Measurements from ENCODE around the gene RRBP1. TPM values are rescaled to one million over a fixed set of nuclear protein-coding genes. Genes with fewer than 3 reads are reported as not detected.

Gene RRBP1
- total RNA-seq, 2 donors from 2014 or later = 402 to 509 TPM

DNA sequence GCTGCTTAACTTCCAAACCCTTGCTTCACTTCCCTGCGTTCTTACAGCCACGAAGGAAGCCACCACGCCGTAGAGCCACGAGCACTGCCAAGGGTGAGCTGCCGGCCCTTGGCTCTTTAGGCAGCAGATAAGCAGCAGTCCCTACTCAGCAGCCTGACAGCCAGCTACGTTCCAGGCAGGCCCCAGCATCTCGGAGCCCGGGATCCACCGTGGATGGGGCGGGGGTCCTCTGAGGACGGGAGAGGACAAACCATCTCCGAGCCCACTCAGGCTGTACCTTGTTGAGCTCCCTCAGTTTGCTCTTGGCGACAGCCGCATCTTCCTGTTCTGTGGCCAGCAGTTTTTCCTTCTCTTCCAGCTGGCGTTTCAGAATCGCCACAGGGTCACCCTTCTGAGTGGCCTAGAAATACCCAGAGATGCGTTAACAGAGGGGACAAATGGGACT, 40.5 kb downstream of the RRBP1 start:
- TF ChIP-seq, protein P1, sequence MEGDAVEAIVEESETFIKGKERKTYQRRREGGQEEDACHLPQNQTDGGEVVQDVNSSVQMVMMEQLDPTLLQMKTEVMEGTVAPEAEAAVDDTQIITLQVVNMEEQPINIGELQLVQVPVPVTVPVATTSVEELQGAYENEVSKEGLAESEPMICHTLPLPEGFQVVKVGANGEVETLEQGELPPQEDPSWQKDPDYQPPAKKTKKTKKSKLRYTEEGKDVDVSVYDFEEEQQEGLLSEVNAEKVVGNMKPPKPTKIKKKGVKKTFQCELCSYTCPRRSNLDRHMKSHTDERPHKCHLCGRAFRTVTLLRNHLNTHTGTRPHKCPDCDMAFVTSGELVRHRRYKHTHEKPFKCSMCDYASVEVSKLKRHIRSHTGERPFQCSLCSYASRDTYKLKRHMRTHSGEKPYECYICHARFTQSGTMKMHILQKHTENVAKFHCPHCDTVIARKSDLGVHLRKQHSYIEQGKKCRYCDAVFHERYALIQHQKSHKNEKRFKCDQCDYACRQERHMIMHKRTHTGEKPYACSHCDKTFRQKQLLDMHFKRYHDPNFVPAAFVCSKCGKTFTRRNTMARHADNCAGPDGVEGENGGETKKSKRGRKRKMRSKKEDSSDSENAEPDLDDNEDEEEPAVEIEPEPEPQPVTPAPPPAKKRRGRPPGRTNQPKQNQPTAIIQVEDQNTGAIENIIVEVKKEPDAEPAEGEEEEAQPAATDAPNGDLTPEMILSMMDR (IDR thresholded peaks at IDR 0.05) = no peak
- no peak overlapping the region for H3K4me3 ChIP-seq
- no peak overlapping the region for H3K9ac ChIP-seq (ENCODE audit: low read depth in 2 of 2, low read length in 2 of 2)
- H3K4me1 ChIP-seq = peaks cover 3% of the 10 kb centered on the region
- no peak for DNase-seq
- H3K36me3 ChIP-seq = peaks cover 34% of the 10 kb centered on the region
- H3K27me3 ChIP-seq = no peaks in the 10 kb centered on the region
- intact Hi-C loops (cut with DNase I) = no loop called here
- H3K9me3 ChIP-seq = no peaks in the 10 kb centered on the region
- H3K27ac ChIP-seq = no peak overlapping the region

DNA sequence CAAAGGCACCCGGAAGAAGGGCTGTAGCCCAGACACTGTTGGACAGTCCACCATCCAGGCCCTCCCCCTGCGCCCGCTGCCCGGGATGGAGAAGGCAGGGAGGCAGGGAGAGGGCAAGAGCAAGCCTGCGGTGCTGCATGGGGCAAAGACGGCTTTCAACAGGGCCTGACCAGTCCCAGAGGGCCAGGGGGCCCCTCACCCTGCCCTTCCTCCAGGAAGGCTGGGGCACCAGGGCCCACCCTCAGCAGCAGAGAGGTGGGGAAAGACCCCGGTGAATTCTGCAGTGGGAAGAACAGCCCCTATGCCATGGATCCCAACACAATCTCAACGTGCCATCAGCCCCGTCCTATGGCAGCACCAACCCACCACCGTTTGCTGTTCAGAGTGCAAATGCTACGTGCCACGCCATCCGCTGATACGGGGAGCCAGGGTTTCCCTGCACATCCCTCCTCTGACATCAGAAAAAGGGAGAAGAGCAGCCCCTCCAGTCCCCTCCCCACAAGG, 41.1 kb downstream of the RRBP1 start:
- Histone ChIP-seq H3K27me3 (no peaks in the 10 kb centered on the region), H3K4me3 (no peak overlapping the region), H3K27ac (no peak overlapping the region), H3K4me1 (peaks cover 3% of the 10 kb centered on the region), H3K36me3 (peaks cover 41% of the 10 kb centered on the region), H3K9me3 (no peaks in the 10 kb centered on the region), H3K9ac (ENCODE audit: low read depth in 2 of 2, low read length in 2 of 2) (no peak overlapping the region)
- TF ChIP-seq, protein P1 (IDR thresholded peaks at IDR 0.05) = no peak
- DNase-seq = no peak
- intact Hi-C loops (cut with DNase I) = no loop called here

DNA sequence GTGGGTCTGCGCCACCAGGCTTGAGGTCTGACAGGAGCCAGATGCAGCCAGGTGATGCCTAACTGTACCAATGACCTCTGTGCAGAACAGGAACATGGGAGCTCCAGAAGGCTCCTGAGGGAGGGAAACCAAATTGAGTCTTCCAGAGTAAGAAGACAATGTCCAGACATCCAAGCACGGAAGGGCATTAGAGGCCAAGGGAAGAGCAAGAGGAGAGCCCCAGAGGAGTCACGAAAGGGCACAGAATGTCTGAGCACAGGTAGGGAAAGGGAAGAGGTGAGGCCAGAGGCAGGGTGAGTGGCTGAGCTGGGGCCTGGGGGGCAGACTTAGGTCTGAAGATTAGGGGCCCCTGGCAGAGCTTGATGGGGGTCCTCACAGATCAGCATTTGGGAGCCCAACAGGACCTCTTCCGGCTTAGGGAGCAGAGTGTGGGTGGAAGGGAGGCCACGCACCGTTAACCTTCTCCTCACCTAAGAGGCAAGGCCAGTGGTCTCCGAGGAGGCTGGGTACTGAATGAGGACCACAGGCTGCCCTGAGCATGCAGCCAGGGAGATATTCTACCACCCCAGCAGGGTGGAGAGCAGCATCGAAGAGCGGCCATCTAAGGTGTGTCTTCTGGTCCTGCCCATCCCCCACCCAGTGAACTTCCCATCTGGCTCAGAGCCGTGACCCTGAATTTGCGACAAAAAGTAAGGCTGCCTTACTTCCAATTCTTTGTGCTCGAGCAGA, 41.7 kb downstream of the RRBP1 start:
- DNase-seq = no peak
- no peak overlapping the region for H3K4me3 ChIP-seq
- no peaks in the 10 kb centered on the region for H3K9me3 ChIP-seq
- H3K9ac ChIP-seq (ENCODE audit: low read depth in 2 of 2, low read length in 2 of 2) = no peak overlapping the region
- intact Hi-C loops (cut with DNase I) = no loop called here
- peaks cover 43% of the 10 kb centered on the region for H3K36me3 ChIP-seq
- no peaks in the 10 kb centered on the region for H3K27me3 ChIP-seq
- TF ChIP-seq, protein P1 (IDR thresholded peaks at IDR 0.05) = no peak
- H3K4me1 ChIP-seq = peaks cover 3% of the 10 kb centered on the region
- H3K27ac ChIP-seq = no peak overlapping the region

DNA sequence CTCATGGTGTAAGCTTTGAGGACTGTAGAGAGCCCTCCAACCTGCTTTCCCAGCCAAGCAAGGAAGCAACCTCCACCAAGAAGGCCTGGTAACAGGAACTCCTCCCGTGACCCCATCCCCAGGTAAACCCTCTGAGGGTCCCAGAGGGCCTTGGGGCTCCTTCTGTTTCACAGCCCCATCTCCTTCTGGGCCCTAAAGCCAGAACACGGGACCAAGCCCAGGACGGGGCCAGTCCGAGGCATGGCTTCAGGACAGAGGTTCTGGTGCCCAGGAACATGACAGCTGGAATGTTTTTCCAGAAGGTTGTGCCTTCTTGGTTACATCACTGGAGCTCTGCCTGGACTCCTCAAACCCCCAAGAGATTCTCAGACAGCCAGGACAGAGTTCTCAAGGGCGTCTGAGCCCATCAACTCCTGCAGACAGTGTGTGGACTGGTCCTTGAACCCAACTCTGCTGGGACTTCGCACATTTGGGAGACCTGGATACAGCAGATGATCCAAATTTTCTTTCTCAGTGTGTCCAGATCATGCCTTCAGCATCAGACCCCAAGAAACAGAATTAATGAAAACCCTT, 43.1 kb downstream of the RRBP1 start:
- Histone ChIP-seq H3K27ac (no peak overlapping the region), H3K9ac (ENCODE audit: low read depth in 2 of 2, low read length in 2 of 2) (no peak overlapping the region), H3K27me3 (no peaks in the 10 kb centered on the region), H3K4me3 (no peak overlapping the region), H3K36me3 (peaks cover 44% of the 10 kb centered on the region), H3K4me1 (no peaks in the 10 kb centered on the region), H3K9me3 (no peaks in the 10 kb centered on the region)
- no peak for DNase-seq
- intact Hi-C loops (cut with DNase I) = no loop called here
- TF ChIP-seq, protein P1 (IDR thresholded peaks at IDR 0.05) = no peak

DNA sequence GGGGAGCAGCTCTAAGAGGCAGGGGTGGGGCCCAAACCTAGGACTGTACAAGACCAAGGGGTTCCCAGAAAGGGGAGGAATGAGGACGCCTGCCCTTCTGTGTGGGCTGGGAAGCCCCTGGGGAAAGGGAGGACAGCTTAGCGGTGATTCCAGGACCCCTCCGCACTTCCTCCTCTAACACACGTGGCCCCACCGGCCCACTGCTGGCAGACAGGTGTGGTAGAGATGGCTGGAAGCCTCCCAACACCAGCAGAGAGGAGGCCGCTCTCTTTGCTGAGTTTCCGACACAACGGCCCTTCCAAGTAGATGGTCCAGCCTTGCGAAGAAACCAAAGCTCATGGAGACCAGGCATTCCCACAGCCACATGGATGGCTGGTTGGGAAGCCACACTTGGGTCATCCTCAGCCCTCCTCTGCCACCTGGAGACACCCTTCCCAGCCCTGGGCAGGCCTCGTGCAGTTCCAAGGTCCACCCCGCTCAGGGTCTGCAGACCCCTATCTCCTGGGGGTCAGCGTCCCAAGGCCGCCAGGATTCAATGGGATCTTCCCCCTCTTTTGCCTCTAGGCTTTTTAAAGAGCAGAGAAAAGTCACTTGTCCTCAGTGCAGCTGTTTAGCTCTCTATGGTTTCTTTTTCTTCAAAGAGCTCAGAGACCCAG, 43.9 kb downstream of the RRBP1 start:
- intact Hi-C loops (cut with DNase I) = no loop called here
- peaks cover 52% of the 10 kb centered on the region for H3K36me3 ChIP-seq
- H3K9me3 ChIP-seq = no peaks in the 10 kb centered on the region
- no peak for DNase-seq
- H3K27ac ChIP-seq = no peak overlapping the region
- no peaks in the 10 kb centered on the region for H3K27me3 ChIP-seq
- no peaks in the 10 kb centered on the region for H3K4me1 ChIP-seq
- H3K9ac ChIP-seq (ENCODE audit: low read depth in 2 of 2, low read length in 2 of 2) = no peak overlapping the region
- TF ChIP-seq, protein P1 (IDR thresholded peaks at IDR 0.05) = no peak
- no peak overlapping the region for H3K4me3 ChIP-seq

Measured in colonic mucosa (tissue), 4 donors.